ENCODE results near the gene PRDM15. TPM values are rescaled to one million over a fixed set of nuclear protein-coding genes. Genes with fewer than 3 reads are reported as not detected.

PRDM15 gene
- total RNA-seq, 1 donor from 2014 or later = 16.2 TPM

DNA sequence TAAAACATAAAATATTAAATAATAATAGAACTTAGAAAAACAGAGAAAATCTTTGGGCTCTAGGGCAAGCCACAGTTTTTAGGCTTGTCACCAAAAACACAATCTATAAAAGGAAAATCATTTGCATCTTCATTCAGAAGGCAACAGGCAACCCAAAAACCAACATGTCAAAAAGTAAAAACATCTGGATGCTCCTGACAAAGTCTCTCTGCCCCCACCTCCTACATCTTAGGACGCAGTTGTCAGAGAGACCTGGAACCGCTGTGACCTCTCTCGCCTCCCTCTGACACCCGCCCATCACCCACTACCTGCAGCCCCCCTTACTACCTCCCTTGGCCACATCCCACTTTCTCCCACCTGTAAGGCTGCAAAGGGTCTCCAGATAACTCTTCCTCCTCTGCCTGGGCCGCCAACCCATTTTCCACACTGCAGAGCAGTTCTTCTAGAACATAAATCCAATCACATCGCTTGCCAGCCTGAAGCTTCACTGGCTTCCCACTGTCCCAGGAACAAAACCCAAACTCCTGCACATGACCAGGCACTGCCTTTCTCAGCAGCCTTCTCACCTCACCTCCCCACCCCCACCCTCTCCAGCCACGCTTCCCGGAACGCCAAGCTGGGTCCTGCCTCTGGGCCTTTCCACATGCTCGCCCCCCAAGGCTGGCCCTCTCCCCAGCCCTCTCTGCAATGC, 14.7 kb downstream of the PRDM15 start:
- no peaks in the 10 kb centered on the region for H3K9me3 Mint-ChIP-seq
- no peaks in the 10 kb centered on the region for H3K27me3 Mint-ChIP-seq (ENCODE audit: low read depth)
- intact Hi-C loops (cut with micrococcal nuclease) = no loop called here
- no peak overlapping the region for H3K27ac Mint-ChIP-seq
- H3K4me3 Mint-ChIP-seq (ENCODE audit: low read depth) = no peak overlapping the region
- peaks cover 22% of the 10 kb centered on the region for H3K4me1 Mint-ChIP-seq (ENCODE audit: low read depth)
- no peaks in the 10 kb centered on the region for H3K36me3 Mint-ChIP-seq (ENCODE audit: low read depth)
- DNase-seq (ENCODE audit: low spot score) = no peak

DNA sequence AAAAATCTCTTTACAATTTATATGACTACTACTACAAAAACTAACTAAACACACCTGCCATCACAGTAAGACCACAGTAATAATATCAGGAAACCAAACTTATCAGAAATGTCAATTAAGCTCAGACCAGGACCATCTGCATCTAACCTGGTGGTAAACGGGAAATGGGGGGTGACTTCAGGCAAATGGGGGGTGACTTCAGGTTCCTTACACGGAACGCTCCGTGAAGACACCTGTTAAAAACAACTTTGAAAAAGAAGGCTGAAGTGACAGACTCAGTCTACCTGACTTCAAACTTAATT, 15.8 kb downstream of the PRDM15 start:
- Mint-ChIP-seq H3K27me3 (ENCODE audit: low read depth) (no peaks in the 10 kb centered on the region), H3K4me3 (ENCODE audit: low read depth) (no peak overlapping the region), H3K4me1 (ENCODE audit: low read depth) (peaks cover 22% of the 10 kb centered on the region), H3K9me3 (no peaks in the 10 kb centered on the region), H3K36me3 (ENCODE audit: low read depth) (no peaks in the 10 kb centered on the region), H3K27ac (no peak overlapping the region)
- no peak for DNase-seq (ENCODE audit: low spot score)
- intact Hi-C loops (cut with micrococcal nuclease) = no loop called here

DNA sequence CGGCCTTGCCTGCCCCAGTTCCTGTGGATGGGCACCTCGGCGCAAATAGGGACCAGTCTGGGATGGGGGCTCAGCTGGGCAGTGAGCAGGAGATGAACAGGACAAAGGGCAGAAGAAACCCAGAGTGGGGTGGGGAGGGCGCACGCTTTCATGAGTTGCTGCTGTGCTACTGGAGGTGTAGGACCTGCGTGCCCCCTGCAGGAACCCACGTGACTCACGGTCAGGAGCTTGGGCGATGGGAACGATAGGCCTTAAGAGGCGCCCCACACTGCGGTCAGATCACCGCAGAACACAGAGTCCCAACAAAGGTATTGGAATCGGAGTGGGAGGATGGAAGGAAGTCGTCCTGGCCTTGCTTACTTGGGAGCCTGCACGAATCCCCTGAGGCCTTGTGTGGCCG, 17.2 kb downstream of the PRDM15 start:
- Mint-ChIP-seq H3K9me3 (no peaks in the 10 kb centered on the region), H3K36me3 (ENCODE audit: low read depth) (peaks cover 9% of the 10 kb centered on the region), H3K27ac (no peak overlapping the region), H3K4me3 (ENCODE audit: low read depth) (no peak overlapping the region), H3K4me1 (ENCODE audit: low read depth) (peaks cover 18% of the 10 kb centered on the region), H3K27me3 (ENCODE audit: low read depth) (no peaks in the 10 kb centered on the region)
- no peak for DNase-seq (ENCODE audit: low spot score)
- intact Hi-C loops (cut with micrococcal nuclease) = no loop called here

DNA sequence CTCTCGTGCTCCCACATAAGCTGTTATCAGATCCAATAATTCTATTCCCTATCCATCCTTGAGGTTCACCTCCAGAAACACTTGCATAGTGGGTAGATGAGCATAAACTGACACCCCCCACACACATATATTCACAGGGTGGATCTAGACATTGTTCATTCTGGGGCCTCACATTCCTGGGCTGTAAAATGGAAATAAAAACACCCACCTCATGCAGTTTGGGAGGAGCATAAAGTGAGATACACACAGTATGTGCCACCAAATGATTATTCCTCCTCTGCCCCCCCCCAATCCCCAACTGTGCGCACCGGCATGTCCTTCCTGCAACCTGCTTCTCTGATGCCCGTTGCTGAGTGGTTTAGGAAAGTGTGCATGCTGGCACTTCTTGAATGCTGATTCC, 17.9 kb downstream of the PRDM15 start:
- no peaks in the 10 kb centered on the region for H3K27me3 Mint-ChIP-seq (ENCODE audit: low read depth)
- peaks cover 14% of the 10 kb centered on the region for H3K36me3 Mint-ChIP-seq (ENCODE audit: low read depth)
- intact Hi-C loops (cut with micrococcal nuclease) = no loop called here
- DNase-seq (ENCODE audit: low spot score) = no peak
- peaks cover 15% of the 10 kb centered on the region for H3K4me1 Mint-ChIP-seq (ENCODE audit: low read depth)
- H3K27ac Mint-ChIP-seq = no peak overlapping the region
- H3K9me3 Mint-ChIP-seq = no peaks in the 10 kb centered on the region
- H3K4me3 Mint-ChIP-seq (ENCODE audit: low read depth) = no peak overlapping the region

DNA sequence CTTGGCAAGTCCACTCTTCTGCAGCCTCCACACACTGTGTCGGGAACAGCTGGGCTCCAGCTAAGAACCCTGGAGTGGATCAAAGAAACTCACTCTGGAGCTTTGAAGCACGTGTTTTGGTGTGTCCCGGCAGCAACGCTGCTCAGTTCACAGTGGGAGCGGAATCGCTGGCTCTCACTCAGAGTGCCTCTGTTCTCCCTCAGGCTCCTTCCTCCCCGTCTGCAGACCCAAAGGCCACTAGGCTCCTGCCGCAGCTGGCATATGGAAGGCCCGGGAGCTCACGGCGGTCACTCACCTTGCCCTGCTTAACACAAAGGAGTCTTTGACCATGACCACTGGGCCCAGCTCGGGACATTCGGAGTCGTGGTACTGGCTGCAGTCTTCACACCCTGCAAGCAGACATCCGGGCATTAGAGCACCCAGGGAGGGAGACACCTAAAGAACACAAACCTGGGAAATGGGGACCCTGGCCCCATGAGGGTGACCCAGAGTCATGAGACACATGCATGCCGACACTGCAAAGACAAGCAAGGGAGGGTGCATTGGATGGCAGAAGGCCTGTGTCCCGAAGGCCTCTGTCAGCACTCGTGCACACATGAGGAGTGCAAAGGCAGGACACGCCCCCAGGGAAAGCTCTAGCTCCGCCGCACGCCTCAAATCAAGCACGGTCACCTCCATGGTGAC, 19.7 kb downstream of the PRDM15 start:
- intact Hi-C loops (cut with micrococcal nuclease) = no loop called here
- peaks cover 4% of the 10 kb centered on the region for H3K4me1 Mint-ChIP-seq (ENCODE audit: low read depth)
- H3K27ac Mint-ChIP-seq = no peak overlapping the region
- no peaks in the 10 kb centered on the region for H3K27me3 Mint-ChIP-seq (ENCODE audit: low read depth)
- H3K36me3 Mint-ChIP-seq (ENCODE audit: low read depth) = peaks cover 20% of the 10 kb centered on the region
- H3K9me3 Mint-ChIP-seq = no peaks in the 10 kb centered on the region
- no peak for DNase-seq (ENCODE audit: low spot score)
- H3K4me3 Mint-ChIP-seq (ENCODE audit: low read depth) = no peak overlapping the region

DNA sequence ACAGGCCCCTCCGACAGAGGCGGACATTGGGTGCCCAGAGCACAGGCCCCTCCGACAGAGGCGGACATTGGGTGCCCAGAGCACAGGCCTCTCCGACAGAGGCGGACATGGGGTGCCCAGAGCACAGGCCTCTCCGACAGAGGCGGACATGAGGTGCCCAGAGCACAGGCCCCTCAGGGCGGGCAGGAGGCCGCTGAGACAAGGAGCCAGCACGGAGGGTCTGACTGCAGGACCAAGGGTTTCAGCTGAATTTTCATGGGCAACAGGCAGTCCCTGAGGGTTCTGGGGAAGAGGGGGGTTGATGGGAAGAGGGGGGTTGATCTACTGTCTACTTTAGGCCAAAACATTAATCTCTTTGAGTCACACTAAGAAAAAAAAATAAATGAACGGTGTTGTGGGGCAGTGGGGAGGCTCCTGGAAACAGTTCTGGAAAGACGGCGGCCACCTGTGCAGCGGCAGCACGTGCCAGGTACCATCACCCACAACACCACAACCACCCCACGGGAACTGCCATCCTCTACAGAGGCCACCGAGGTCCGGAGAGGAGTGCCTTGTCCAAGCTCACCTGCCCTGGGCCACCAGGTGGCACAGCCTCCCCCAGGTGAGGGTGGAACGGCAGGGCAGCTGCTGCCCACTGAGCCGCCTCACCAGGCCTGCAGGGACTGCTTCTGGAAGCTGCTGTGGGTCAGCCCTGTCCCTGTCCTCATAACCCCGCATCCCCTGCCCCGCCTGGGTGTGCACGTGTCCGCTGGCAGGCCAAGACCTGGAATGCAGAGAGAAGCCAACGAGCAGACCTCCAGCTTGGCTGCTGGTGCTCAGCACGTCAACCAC, 20.5 kb downstream of the PRDM15 start:
- no peak for DNase-seq (ENCODE audit: low spot score)
- no peak overlapping the region for H3K27ac Mint-ChIP-seq
- peaks cover 4% of the 10 kb centered on the region for H3K4me1 Mint-ChIP-seq (ENCODE audit: low read depth)
- intact Hi-C loops (cut with micrococcal nuclease) = no loop called here
- no peak overlapping the region for H3K4me3 Mint-ChIP-seq (ENCODE audit: low read depth)
- peaks cover 28% of the 10 kb centered on the region for H3K36me3 Mint-ChIP-seq (ENCODE audit: low read depth)
- H3K9me3 Mint-ChIP-seq = no peaks in the 10 kb centered on the region
- H3K27me3 Mint-ChIP-seq (ENCODE audit: low read depth) = no peaks in the 10 kb centered on the region

DNA sequence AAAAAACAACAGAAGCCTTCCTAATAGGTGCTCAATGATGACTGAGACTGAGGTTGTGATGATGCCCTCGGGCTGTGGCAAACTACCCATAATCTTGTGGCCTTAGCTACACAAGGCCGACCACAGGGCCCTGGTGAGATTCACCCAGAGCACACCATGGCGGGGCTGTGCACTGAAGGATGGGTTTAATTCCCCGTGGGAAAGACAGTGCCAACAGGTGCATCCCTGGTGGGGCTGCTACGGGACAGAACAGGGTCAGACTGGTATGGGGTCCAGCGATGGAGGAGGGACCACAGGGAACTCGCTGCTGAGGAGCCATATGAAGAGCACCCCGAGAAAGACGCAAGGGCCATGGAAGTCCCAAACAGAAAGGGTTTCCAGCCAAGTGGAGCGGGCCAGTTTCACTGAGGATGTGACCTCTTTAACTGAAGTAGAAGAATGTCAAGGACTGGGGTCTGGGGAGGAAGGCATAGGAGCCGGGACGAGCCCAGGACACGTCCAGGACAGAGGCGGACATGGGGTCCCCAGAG, 21.3 kb downstream of the PRDM15 start:
- DNase-seq (ENCODE audit: low spot score) = no peak
- Mint-ChIP-seq H3K27me3 (ENCODE audit: low read depth) (no peaks in the 10 kb centered on the region), H3K4me1 (ENCODE audit: low read depth) (peaks cover 2% of the 10 kb centered on the region), H3K4me3 (ENCODE audit: low read depth) (no peak overlapping the region), H3K36me3 (ENCODE audit: low read depth) (peaks cover 36% of the 10 kb centered on the region), H3K9me3 (no peaks in the 10 kb centered on the region), H3K27ac (no peak overlapping the region)
- intact Hi-C loops (cut with micrococcal nuclease) = no loop called here

DNA sequence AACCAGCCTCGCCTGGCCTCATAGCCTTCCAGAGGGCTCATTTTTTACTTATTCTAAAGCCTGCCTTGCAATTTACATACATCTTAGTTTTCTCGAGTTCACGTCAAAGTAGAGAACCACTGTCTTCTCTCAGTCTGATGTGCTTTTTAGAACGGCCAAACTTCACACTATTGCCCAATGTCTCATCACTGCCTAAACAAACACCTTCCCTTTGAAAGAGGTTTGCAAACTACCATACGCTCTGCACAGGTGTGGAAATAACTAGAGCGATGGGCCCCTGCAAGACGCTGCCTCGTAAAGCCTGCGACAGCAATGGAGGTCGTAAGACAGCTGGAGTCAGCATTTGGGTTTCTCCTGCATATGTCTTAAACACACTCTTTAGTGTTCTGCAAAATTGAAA, 22.6 kb downstream of the PRDM15 start:
- no peak overlapping the region for H3K27ac Mint-ChIP-seq
- H3K4me1 Mint-ChIP-seq (ENCODE audit: low read depth) = peaks cover 2% of the 10 kb centered on the region
- H3K27me3 Mint-ChIP-seq (ENCODE audit: low read depth) = no peaks in the 10 kb centered on the region
- no peak for DNase-seq (ENCODE audit: low spot score)
- no peaks in the 10 kb centered on the region for H3K9me3 Mint-ChIP-seq
- H3K4me3 Mint-ChIP-seq (ENCODE audit: low read depth) = no peak overlapping the region
- peaks cover 39% of the 10 kb centered on the region for H3K36me3 Mint-ChIP-seq (ENCODE audit: low read depth)
- intact Hi-C loops (cut with micrococcal nuclease) = no loop called here

DNA sequence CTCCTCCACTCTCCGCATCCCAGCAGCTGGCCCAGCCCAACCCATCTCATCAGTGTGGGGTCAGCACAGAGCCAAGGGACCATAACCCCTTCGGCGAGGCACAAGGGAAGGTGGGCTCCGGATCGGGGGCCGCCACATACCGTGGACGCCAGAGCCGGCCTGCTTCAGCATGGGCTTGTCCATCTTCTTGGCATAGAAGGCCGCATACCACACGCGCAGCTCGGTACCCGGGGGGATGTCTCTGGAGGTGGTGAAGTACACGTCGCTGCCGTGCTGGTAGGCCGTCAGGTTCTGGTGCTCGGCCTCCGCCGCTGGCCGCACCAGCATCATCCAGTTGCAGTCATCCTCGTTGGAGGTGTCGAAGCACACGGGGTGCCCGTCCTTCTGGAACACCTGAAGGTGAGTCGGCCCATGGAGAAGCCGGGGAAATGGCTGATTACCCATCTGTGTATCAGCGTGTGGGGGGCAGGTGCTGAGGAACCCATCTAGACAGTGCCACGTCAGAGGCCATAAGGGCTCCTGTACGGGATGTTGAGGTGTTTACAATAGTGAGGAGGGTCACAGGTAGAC, 24.6 kb downstream of the PRDM15 start:
- H3K4me3 Mint-ChIP-seq (ENCODE audit: low read depth) = no peak overlapping the region
- intact Hi-C loops (cut with micrococcal nuclease) = no loop called here
- H3K27ac Mint-ChIP-seq = no peak overlapping the region
- no peaks in the 10 kb centered on the region for H3K27me3 Mint-ChIP-seq (ENCODE audit: low read depth)
- H3K36me3 Mint-ChIP-seq (ENCODE audit: low read depth) = peaks cover 46% of the 10 kb centered on the region
- H3K9me3 Mint-ChIP-seq = no peaks in the 10 kb centered on the region
- no peak for DNase-seq (ENCODE audit: low spot score)
- no peaks in the 10 kb centered on the region for H3K4me1 Mint-ChIP-seq (ENCODE audit: low read depth)

DNA sequence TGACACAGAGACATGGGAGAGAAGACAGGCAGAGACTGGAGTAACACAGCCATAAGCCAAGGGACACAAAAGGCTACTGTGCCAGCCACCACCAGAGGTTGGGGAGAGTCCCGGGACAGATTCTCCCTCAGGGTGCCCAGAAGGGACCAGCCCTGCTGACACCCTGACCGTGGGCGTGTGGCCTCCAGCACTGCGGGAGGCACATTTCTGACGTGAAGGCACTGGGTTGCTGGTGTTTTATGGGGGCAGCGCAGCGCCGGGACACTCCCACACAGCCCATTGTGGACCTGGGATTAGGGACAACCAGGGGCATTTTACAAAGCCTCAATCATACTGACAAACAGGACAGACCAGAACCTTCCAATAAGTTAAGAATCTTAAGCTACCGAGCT, 26.2 kb downstream of the PRDM15 start:
- no peaks in the 10 kb centered on the region for H3K9me3 Mint-ChIP-seq
- intact Hi-C loops (cut with micrococcal nuclease) = no loop called here
- no peak for DNase-seq (ENCODE audit: low spot score)
- H3K27me3 Mint-ChIP-seq (ENCODE audit: low read depth) = no peaks in the 10 kb centered on the region
- no peaks in the 10 kb centered on the region for H3K4me1 Mint-ChIP-seq (ENCODE audit: low read depth)
- peaks cover 48% of the 10 kb centered on the region for H3K36me3 Mint-ChIP-seq (ENCODE audit: low read depth)
- no peak overlapping the region for H3K27ac Mint-ChIP-seq
- H3K4me3 Mint-ChIP-seq (ENCODE audit: low read depth) = no peak overlapping the region

DNA sequence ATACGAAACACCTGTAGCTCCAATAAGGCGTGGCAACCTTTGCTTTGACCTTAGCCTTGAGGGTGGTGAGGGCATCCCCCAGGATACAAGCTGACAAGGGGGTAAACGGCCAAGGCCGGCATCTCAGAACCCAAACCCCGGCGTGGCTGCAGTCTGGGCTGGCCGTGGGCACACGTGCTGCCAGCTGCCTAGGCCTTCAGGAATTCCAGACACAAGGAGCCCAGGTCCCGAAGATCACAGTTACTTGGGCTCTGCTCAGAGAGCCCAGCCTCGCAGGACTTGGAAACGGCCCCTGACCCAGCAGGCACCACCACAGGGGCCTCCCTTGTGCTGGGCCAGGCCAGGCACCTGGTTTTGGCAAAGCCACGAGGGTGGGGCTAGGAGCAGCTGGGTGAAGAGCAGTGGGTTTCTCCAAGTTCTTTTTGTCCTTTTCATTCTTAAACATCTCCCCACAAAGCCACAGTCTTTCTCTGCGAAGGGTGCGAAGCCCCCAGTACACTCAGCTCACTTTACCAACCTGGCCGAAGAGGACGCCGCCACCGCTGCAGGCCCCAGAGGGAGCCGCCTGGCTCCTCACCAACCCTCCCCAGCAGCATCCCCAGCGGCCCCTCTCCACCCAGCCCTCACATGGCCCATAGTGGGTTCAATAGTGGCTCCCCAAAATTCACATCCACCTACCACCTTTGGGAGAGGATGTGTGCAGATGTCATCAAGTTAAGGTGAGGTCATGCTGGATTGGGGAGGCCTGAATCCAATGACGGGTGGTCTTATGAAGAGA, 26.8 kb downstream of the PRDM15 start:
- Mint-ChIP-seq H3K27ac (no peak overlapping the region), H3K4me1 (ENCODE audit: low read depth) (no peaks in the 10 kb centered on the region), H3K27me3 (ENCODE audit: low read depth) (no peaks in the 10 kb centered on the region), H3K9me3 (no peaks in the 10 kb centered on the region), H3K36me3 (ENCODE audit: low read depth) (peaks cover 44% of the 10 kb centered on the region), H3K4me3 (ENCODE audit: low read depth) (no peak overlapping the region)
- intact Hi-C loops (cut with micrococcal nuclease) = no loop called here
- DNase-seq (ENCODE audit: low spot score) = no peak

DNA sequence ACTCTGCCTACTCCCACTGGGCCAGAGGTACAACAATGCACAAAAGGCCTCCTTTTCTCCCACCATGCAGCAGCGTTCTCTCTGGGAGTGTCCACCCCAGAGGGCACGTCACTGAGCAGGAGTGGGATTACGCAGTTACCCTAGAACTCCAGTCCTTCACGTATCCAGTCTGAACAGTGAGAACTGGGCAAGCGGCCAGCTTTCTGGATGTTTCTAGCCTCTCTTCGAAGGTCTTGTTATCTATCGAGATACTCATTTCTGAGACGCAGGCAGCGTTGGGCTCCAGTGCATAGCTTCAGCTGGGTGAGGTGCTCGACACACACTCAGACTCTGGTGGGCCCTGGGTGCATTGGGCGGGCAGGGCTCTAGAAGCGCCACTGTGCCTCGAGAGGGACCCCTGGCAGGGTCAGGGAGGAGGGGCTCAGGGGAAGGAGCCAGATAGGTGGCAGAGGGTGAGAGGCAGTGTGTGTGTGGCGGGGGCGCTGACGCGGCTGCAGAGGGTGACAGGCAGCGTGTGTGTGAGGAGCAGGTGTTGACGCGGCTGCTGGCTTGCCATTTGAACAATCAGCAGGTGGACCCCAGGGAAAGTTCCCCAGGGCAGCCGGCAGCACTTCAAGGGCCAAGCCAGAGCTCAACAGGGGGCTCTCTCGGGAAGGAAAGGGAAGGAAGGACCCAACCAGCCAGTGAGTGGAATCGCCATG, 27.9 kb downstream of the PRDM15 start:
- H3K4me3 Mint-ChIP-seq (ENCODE audit: low read depth) = no peak overlapping the region
- peaks cover 36% of the 10 kb centered on the region for H3K36me3 Mint-ChIP-seq (ENCODE audit: low read depth)
- intact Hi-C loops (cut with micrococcal nuclease) = no loop called here
- H3K4me1 Mint-ChIP-seq (ENCODE audit: low read depth) = no peaks in the 10 kb centered on the region
- no peak for DNase-seq (ENCODE audit: low spot score)
- H3K27me3 Mint-ChIP-seq (ENCODE audit: low read depth) = no peaks in the 10 kb centered on the region
- H3K27ac Mint-ChIP-seq = no peak overlapping the region
- no peaks in the 10 kb centered on the region for H3K9me3 Mint-ChIP-seq
